SU-DHL-6 (cell line): ENCODE results near the gene TTLL8.

ENCODE experiments used
- H2AFZ ChIP-seq: fragments of 200-600 bp; sonication (generic); 2 replicates; pipeline ENCODE4 v1.6.1; 2014; ENCODE audit warnings: low read depth, mild to moderate bottlenecking, moderate library complexity, mixed read lengths, antibody characterized with exemption, low read length; ENCODE audit not compliant: severe bottlenecking
- H3F3A ChIP-seq: fragments of 200-600 bp; shearing (Covaris generic); 2 replicates; pipeline ENCODE4 v1.6.0; 2016; ENCODE audit warnings: antibody characterized with exemption, mild to moderate bottlenecking; ENCODE audit not compliant: insufficient read depth
- H3K27ac ChIP-seq: fragments of 200-600 bp; sonication (generic); 2 replicates; pipeline ENCODE4 v1.5.1; 2016; ENCODE audit warnings: low read depth, mild to moderate bottlenecking, low read length, moderate library complexity, mixed read lengths
- H3K27me3 ChIP-seq: fragments of 200-600 bp; sonication (generic), shearing (Covaris generic); 2 replicates; pipeline ENCODE4 v1.6.0; 2014; ENCODE audit warnings: mild to moderate bottlenecking, low read length
- H3K36me3 ChIP-seq: fragments of 200-600 bp; sonication (generic); 2 replicates; pipeline ENCODE4 v1.6.1; 2014; ENCODE audit warnings: mild to moderate bottlenecking, low read length, mixed read lengths
- H3K4me2 ChIP-seq: fragments of 300-600, 200-600 bp; shearing (Covaris generic), sonication (generic); 2 replicates; pipeline ENCODE4 v1.6.0; 2014; ENCODE audit warnings: low read length, low read depth, mild to moderate bottlenecking; ENCODE audit not compliant: poor library complexity, severe bottlenecking
- H3K4me3 ChIP-seq: fragments of 200-600 bp; sonication (generic); 2 replicates; pipeline ENCODE4 v1.5.1; 2014; ENCODE audit warnings: antibody characterized with exemption, low read length, mild to moderate bottlenecking, mixed read lengths; ENCODE audit not compliant: insufficient read depth, poor library complexity, severe bottlenecking
- H3K79me2 ChIP-seq: fragments of 200-600 bp; sonication (generic); 2 replicates; pipeline ENCODE4 v1.6.1; 2014; ENCODE audit warnings: mild to moderate bottlenecking, low read length, moderate library complexity; ENCODE audit not compliant: insufficient read depth
- H3K9ac ChIP-seq: fragments of 200-600 bp; sonication (generic); 2 replicates; pipeline ENCODE4 v1.7.0; 2014; ENCODE audit warnings: mild to moderate bottlenecking, low read length
- H3K9me2 ChIP-seq: fragments of 200-600 bp; sonication (generic); replicated peaks from 2 replicates; pipeline ENCODE4 v1.6.1; 2014; ENCODE audit warnings: low read length; ENCODE audit not compliant: insufficient read depth
- H3K9me3 ChIP-seq: fragments of 200-600 bp; sonication (generic); 2 replicates; pipeline ENCODE4 v1.6.1; 2014; ENCODE audit warnings: low read length, mixed read lengths; ENCODE audit not compliant: insufficient read depth
- H4K20me1 ChIP-seq: fragments of 200-600 bp; sonication (generic); 2 replicates; pipeline ENCODE4 v1.6.1; 2014; ENCODE audit warnings: low read depth, mild to moderate bottlenecking, antibody characterized with exemption, low read length, moderate library complexity, mixed read lengths
- CTCF ChIP-seq: fragments of 200-600 bp; sonication (generic); IDR thresholded peaks from one replicate; pipeline ENCODE4 v1.5.1; 2017; ENCODE audit warnings: antibody characterized with exemption, mild to moderate bottlenecking, low read length, moderate library complexity; ENCODE audit not compliant: insufficient read depth, poor library complexity, severe bottlenecking
- EZH2phosphoT487 ChIP-seq: fragments of 200-600 bp; sonication (generic), shearing (Covaris generic); conservative IDR thresholded peaks from 2 replicates; pipeline ENCODE4 v1.6.1; 2018; ENCODE audit warnings: mild to moderate bottlenecking, antibody characterized with exemption, low read length, moderate library complexity, mixed read lengths

TTLL8 gene

GRCh38 chr22:50063589-50064393, 5.7 kb upstream of the TTLL8 start:
- Histone ChIP-seq H3K4me2 (no peak overlapping the region), H3K27ac (no peak overlapping the region), H3K9ac (no peak overlapping the region), H3K79me2 (no peaks in the 10 kb centered on the region), H3K9me3 (no peaks in the 10 kb centered on the region), H3K9me2 (no peaks in the 10 kb centered on the region), H3K27me3 (no peaks in the 10 kb centered on the region), H2AFZ (no peak overlapping the region), H3K36me3 (no peaks in the 10 kb centered on the region), H3K4me3 (no peak overlapping the region), H3F3A (no peaks in the 10 kb centered on the region), H4K20me1 (no peaks in the 10 kb centered on the region)
- TF ChIP-seq CTCF (no peak), EZH2phosphoT487 (no peak)

DNA sequence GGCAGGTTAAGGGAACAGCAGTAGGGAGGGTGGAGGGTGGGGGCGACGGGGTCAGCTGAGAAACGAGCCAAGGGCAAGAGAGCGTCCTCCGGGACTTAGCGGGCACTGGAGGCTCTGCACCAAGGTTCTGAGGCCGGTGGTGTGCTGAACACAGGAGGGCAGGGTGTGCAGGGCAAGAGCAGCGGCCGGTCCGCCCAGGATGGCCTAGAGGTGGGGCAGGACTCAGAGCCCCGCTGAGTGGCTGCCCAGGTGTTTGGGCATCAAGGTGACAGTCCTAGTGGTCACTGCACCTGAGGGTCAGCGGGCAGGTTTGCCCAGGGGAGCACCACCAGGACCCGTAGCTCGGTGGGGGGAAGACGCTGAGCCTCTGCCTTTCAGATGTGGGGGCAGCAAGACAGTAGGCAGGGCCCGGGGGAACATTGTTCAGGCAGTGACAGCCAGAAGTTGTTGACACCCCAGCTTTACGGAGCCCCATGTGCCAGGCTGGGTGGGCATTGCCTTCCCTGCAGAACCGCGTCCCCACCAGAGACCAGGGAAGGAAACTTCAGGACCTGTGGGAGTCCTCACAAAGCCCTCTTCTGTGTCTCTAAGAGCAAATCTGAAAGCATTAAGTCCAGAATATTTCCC, 4.5 kb upstream of the TTLL8 start:
- Histone ChIP-seq H3K27me3 (no peaks in the 10 kb centered on the region), H3K27ac (no peak overlapping the region), H2AFZ (no peak overlapping the region), H4K20me1 (no peaks in the 10 kb centered on the region), H3K36me3 (no peaks in the 10 kb centered on the region), H3K4me3 (no peak overlapping the region), H3K9me2 (no peaks in the 10 kb centered on the region), H3K79me2 (no peaks in the 10 kb centered on the region), H3K9ac (no peak overlapping the region), H3F3A (no peaks in the 10 kb centered on the region), H3K4me2 (no peak overlapping the region), H3K9me3 (no peaks in the 10 kb centered on the region)
- no peak for TF ChIP-seq CTCF
- TF ChIP-seq EZH2phosphoT487, result no peak

DNA sequence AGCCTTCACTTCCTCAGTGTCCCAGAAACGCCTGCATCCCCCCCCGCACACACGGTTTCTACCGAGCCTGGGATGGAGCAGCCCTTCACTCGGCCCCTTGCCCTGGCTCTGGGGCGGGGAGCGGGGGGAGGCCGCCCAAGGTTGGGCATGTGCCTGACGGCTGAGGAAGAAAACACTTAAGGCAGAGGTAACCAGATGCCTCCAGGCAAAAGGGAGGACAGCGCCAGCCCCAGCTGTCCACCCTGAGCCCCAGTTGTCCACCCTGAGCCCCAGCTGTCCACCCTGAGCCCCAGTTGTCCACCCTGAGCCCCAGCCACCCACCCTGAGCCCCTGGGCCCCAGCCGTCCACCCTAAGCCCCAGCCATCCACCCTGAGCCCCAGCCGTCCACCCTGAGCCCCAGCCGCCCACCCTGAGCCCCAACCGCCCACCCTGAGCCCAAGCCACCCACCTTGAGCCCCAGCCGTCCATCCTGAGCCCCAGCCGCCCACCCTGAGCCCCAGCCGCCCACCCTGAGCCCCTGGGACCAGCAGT, 3.8 kb upstream of the TTLL8 start:
- Histone ChIP-seq H3F3A (no peaks in the 10 kb centered on the region), H2AFZ (no peak overlapping the region), H3K36me3 (no peaks in the 10 kb centered on the region), H3K9me2 (no peaks in the 10 kb centered on the region), H3K4me3 (no peak overlapping the region), H3K4me2 (no peak overlapping the region), H3K79me2 (no peaks in the 10 kb centered on the region), H3K27me3 (no peaks in the 10 kb centered on the region), H3K27ac (no peak overlapping the region), H3K9me3 (no peaks in the 10 kb centered on the region), H4K20me1 (no peaks in the 10 kb centered on the region), H3K9ac (no peak overlapping the region)
- TF ChIP-seq EZH2phosphoT487, result no peak
- TF ChIP-seq CTCF, result no peak
